Choroid plexus epithelial cell (primary cell): ENCODE data around the gene RALGPS1.

Source experiments
- DNase-seq: peaks from one replicate; pipeline ENCODE4 v3.0.0-alpha.2; 2010; ENCODE audit warnings: low read depth
- H3K4me3 ChIP-seq: 2 replicates; pipeline ENCODE4 v1.5.1; 2011; ENCODE audit warnings: low read depth, mild to moderate bottlenecking, control low read depth, low read length, moderate library complexity
- TF ChIP-seq, protein P1 (sequence below): conservative IDR thresholded peaks from 2 replicates; pipeline ENCODE4 v1.5.1; 2011; ENCODE audit warnings: low read depth, mild to moderate bottlenecking, control low read depth, inconsistent platforms, low read length, moderate library complexity

Gene RALGPS1

DNA sequence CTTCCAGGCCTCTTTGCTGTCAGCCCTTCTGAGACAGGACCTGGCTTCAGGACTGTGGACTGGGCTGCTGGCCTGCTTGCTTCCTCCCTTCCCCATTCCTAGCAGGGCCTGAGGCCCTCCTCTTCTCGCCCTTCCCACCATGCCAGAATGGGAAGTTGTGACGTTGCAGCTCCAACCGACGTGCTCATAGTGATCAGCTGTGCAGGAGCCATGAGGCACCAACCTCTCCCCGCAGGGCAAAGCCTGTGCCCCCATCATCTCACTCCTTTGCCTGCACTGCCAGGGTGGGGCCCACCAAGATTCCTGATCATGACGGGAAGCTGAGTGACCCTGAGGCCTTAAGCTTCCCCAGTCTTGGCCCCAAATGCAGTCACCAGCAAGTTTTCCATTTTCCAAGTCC is 304.9 kb downstream of the RALGPS1 start:
- TF ChIP-seq, protein P1, sequence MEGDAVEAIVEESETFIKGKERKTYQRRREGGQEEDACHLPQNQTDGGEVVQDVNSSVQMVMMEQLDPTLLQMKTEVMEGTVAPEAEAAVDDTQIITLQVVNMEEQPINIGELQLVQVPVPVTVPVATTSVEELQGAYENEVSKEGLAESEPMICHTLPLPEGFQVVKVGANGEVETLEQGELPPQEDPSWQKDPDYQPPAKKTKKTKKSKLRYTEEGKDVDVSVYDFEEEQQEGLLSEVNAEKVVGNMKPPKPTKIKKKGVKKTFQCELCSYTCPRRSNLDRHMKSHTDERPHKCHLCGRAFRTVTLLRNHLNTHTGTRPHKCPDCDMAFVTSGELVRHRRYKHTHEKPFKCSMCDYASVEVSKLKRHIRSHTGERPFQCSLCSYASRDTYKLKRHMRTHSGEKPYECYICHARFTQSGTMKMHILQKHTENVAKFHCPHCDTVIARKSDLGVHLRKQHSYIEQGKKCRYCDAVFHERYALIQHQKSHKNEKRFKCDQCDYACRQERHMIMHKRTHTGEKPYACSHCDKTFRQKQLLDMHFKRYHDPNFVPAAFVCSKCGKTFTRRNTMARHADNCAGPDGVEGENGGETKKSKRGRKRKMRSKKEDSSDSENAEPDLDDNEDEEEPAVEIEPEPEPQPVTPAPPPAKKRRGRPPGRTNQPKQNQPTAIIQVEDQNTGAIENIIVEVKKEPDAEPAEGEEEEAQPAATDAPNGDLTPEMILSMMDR = no peak
- no peak for DNase-seq
- H3K4me3 ChIP-seq = no peak overlapping the region

GRCh38 chr9:127221695-127222094 is 307.1 kb downstream of the RALGPS1 start:
- no peak for DNase-seq
- TF ChIP-seq, protein P1 = no peak
- no peak overlapping the region for H3K4me3 ChIP-seq

GRCh38 chr9:127222388-127223095 is 308.0 kb downstream of the RALGPS1 start:
- DNase-seq = no peak
- H3K4me3 ChIP-seq = no peak overlapping the region
- TF ChIP-seq, protein P1 = no peak

DNA sequence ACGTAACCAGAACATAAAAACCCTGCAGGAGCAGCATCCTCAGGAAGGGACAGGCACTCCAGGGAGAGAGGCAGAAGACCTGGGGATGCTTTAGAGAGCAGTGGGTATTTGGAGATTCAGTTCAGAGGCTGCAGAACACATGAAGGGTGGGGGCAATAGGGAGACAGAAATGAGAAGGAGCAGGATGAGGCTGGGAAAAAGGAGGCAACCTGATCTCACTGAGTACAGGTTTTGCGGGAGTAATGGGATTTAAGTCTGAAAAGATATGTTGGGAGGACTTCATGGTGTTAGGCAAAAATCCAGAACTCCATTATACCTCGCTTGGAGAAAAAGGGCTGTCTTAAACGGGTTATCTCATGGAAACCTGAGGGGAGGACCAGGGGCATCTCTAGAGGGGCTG is 308.7 kb downstream of the RALGPS1 start:
- no peak overlapping the region for H3K4me3 ChIP-seq
- TF ChIP-seq, protein P1 = no peak
- DNase-seq = no peak

- TF ChIP-seq, protein P1 = no peak
- peak overlapping the region; percentile 60 for H3K4me3 ChIP-seq
- no peak for DNase-seq
Measured at GRCh38 chr9:127223810-127224177, 309.2 kb downstream of the RALGPS1 start.

DNA sequence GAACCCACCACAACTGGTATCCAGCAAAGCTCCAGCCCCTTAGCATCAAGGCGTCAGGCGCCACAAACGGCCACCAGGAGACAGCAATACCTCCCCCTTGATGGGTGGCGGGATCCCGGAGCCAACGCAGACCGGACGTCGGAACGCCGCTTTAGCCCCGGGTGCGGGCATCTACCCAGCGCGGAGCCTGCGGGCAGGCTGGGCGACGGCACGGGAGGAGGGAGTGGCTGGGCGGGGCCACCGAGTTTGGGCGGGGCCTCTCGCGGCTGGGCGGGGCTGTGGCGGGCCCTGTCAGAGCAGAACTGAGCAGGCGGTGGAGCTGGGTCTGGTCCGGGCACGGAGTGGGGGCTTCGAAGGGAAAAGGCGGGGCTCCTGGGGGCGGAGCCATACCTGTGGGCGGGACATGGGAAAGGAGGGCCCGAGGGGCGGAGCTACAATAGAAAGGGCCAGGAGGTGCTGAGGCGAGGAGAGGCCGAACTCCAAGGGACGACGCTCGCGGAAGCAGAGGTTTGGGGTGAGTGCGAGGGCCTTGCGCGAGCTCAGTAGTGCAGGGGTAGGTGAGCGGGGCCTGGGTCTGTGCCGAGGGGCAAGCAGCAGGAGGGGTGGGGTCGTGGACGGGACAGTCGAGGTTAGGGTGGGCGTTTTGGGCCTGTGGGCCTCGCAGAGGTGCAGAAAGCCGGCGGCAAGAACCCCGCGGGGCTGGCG is 309.7 kb downstream of the RALGPS1 start:
- TF ChIP-seq, protein P1 = peak; percentile 36
- peak; percentile 84 for DNase-seq
- H3K4me3 ChIP-seq = peak overlapping the region; percentile 60
